Gastrocnemius medialis (tissue), 4 donors: Measurements from ENCODE around the gene NAA10.

ENCODE experiments used
- POLR2A ChIP-seq, 2 donors: fragments of 450-650 bp; IDR thresholded peaks; one replicate each; pipeline ENCODE4 v1.6.1; 2017; ENCODE audit warnings: antibody characterized with exemption in 2 of 2, mild to moderate bottlenecking in 2 of 2, moderate library complexity in 2 of 2
- TF ChIP-seq, protein P1 (sequence below), 5 experiments: fragments of 450-650 bp in 3 of 5; fragments of 200-600 bp in 2 of 5; sonication (generic) in 2 of 5; IDR thresholded peaks in 4 of 5; conservative IDR thresholded peaks in 1 of 5; 1 replicate in 4 of 5; 2 replicates in 1 of 5; pipeline ENCODE4 v1.5.1; 2016 to 2019; ENCODE audit warnings: antibody characterized with exemption in 5 of 5, mild to moderate bottlenecking in 3 of 5, moderate library complexity in 3 of 5

DNA sequence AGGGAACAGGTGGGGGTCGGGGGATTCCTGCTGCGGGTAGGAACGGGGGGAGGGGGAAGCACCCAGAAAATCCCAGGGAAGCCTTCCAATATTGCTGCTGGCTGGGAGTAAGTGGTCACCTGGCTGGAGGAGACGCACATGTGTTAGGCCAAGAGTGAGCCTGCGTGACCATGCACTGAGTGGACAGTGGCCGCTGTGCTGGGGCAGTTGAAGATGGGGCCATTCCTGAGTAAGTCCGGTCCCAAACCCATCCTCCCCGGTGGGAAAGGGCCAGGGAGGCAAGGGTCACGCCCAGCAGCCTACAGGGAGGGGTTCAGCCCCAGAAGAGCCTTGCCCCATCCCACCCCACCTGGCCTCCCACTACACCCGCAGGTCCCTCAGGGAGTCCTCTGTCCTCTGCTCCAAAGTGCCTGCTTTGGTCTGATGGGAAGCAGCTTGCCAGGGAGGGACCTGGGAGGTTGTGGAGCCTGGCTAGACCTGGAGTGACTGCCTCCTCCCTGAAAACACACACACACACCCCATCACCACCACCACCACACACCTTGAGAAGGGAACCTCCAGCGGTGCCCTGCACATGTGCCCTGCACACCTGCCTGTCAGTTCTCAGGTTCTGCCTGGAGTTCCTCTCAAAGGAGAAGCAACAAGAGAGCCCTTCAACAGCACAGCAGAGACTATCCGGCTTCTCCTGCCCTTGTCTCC, 54.9 kb downstream of the NAA10 start:
- TF ChIP-seq POLR2A (IDR thresholded peaks at IDR 0.05) = no peak
- TF ChIP-seq, protein P1, sequence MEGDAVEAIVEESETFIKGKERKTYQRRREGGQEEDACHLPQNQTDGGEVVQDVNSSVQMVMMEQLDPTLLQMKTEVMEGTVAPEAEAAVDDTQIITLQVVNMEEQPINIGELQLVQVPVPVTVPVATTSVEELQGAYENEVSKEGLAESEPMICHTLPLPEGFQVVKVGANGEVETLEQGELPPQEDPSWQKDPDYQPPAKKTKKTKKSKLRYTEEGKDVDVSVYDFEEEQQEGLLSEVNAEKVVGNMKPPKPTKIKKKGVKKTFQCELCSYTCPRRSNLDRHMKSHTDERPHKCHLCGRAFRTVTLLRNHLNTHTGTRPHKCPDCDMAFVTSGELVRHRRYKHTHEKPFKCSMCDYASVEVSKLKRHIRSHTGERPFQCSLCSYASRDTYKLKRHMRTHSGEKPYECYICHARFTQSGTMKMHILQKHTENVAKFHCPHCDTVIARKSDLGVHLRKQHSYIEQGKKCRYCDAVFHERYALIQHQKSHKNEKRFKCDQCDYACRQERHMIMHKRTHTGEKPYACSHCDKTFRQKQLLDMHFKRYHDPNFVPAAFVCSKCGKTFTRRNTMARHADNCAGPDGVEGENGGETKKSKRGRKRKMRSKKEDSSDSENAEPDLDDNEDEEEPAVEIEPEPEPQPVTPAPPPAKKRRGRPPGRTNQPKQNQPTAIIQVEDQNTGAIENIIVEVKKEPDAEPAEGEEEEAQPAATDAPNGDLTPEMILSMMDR (IDR thresholded peaks at IDR 0.05 in 4 of 5, conservative IDR thresholded peaks at IDR 0.05 in 1 of 5) = no peak
